Fibroblast of the aortic adventitia (primary cell): Measurements from ENCODE around the gene DHRS7B. TPM values are rescaled to one million over a fixed set of nuclear protein-coding genes. Genes with fewer than 3 reads are reported as not detected.
"Not testable (repeated sequence)": the region's sequence is repeated elsewhere in the genome, so short reads cannot be mapped to it uniquely, and the experiment has no call there.

Experiments
- DNase-seq: peaks from one replicate; pipeline ENCODE4 v3.0.0-alpha.2; 2010; ENCODE audit warnings: low read depth
- H3K4me3 ChIP-seq: 2 replicates; pipeline ENCODE4 v1.5.1; 2011; ENCODE audit warnings: low read depth, mild to moderate bottlenecking, control low read depth, low read length, moderate library complexity
- CTCF ChIP-seq: IDR thresholded peaks from 2 replicates; pipeline ENCODE4 v1.5.1; 2011; ENCODE audit warnings: mild to moderate bottlenecking, low read length, control low read depth, inconsistent platforms; ENCODE audit not compliant: insufficient read depth
- total RNA-seq: library from RNA; depleted of rRNA; stranded (reverse); fragments of >200 nt; gene quantifications from 2 replicates; pipeline ENCODE4 v1.2.3, GENCODE V29; 2012; ENCODE audit warnings: low replicate concordance

The DHRS7B gene
- total RNA-seq, 1 donor = 12.7 TPM

DNA sequence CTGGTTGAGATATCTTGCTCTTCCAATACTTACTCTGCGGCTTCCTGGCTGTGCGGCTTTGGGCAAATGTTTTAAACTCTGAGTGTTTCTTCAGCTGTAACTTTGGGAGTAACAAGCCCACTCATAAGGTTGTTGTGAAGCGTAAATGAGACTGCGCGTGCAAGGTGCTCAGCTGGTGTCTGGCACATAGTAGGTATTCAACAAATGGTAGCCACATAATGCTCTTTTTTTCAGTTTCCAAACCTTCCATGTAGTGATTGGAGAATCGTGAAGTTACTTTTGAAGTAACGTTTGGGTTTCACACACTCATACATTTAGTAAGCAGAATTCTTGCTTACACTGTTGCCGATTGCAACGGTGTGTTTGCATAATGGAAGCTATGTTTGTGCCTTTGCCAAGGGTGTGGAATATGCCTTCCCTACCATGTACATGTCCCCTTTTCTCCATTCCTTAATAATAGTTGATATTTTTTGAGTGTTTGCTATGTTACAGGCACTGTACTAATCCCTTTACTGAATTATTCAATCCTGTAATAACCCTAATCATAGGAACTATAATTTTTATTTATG is 829 bp downstream of the DHRS7B start:
- DNase-seq = peak; percentile 26
- TF ChIP-seq CTCF = no peak
- peak overlapping the region; percentile 97 for H3K4me3 ChIP-seq

DNA sequence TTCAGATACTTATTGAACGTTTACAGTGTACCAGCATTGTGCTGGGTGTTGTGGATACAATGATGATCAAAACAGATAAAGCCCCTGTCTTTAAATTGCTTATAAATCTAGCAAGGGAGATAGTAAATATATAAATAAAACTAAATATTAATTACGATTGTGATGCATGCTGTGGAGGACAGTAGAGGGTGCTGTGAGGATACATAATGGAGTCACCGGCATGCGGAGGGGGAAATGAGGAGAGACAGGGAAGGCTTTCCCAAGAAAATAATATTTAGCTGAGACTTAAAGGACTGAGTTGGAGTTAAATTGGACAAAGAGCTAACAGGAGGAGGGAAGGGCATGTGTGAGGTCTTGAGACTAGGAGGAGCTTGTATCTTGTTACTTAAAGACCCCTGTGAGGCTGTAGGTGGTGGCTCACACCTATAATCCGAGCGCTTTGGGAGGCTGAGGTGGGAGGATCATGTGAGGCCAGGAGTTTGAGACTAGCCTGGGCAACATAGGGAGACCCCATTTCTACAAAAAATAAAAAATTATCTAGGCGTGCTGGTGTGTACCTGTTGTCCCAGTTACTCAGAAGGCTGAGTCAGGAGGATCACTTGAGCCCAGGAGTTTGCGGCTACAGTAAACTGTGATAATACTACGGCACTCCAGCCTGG is 2.4 kb downstream of the DHRS7B start:
- TF ChIP-seq CTCF = peak; percentile 68
- H3K4me3 ChIP-seq = no peak overlapping the region
- peak; percentile 81 for DNase-seq

GRCh38 chr17:21131137-21131536 is 4.4 kb downstream of the DHRS7B start:
- no peak for TF ChIP-seq CTCF
- no peak overlapping the region for H3K4me3 ChIP-seq
- DNase-seq = no peak

GRCh38 chr17:21132428-21132827 is 5.7 kb downstream of the DHRS7B start:
- DNase-seq = no peak
- no peak for TF ChIP-seq CTCF
- no peak overlapping the region for H3K4me3 ChIP-seq

- no peak for DNase-seq
- TF ChIP-seq CTCF = no peak
- H3K4me3 ChIP-seq = no peak overlapping the region
Measured at GRCh38 chr17:21134559-21134958, 7.8 kb downstream of the DHRS7B start.

- no peak for TF ChIP-seq CTCF
- H3K4me3 ChIP-seq = no peak overlapping the region
Measured at GRCh38 chr17:21140911-21141310, 14.1 kb downstream of the DHRS7B start.

DNA sequence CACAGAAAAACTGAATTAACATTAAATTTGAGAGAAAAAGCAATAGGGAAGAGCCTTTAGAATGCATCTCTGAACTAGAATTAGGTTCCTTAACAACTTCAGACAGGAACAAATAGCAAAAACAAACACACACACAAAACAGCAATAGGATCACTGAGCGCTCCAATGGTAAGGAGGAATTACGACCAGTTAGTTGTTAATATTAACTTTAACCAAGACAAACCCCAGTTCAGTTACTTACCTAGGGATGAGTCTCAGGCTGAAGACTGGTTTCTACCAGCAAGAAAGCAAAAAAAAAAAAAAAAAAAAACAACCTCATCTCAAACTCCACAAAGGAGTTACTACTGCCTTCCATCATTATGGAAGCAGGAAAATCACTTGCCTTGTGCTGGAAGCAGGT is 14.6 kb downstream of the DHRS7B start:
- no peak for DNase-seq

More at GRCh38 chr17:21140911-21141310, 14.1 kb downstream of the DHRS7B start:
- no peak for DNase-seq

DNA sequence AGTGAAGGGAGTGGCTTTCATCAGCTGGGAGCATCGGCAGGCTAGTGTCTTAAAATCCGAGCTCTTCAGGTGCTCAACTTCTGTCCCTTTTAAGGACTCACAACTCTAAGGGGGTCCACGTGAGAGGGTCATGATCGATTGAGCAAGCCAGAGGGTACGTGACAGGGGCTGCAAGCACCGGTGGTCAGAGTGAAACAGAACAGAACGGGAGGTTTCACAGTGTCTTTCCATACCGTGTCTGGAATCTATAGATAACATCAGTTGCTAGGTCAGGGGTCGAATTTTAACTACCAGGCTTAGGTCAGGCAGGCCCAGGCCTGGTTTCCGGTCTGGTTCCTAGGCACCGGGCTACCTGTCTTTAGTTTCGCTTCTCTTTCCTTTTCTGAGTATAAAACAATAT is 15.3 kb downstream of the DHRS7B start:
- not testable (repeated sequence) for H3K4me3 ChIP-seq, DNase-seq

More for the DNA sequence above, 14.6 kb downstream of the DHRS7B start:
- no peak for TF ChIP-seq CTCF
- no peak overlapping the region for H3K4me3 ChIP-seq
